ENCODE data around the gene MDC1. TPM values are rescaled to one million over a fixed set of nuclear protein-coding genes. Genes with fewer than 3 reads are reported as not detected.

MDC1 gene
- total and polyA plus RNA-seq, 12 donors, result 11.2 to 21.7 (median 19.4) TPM

GRCh38 chr6:30712441-30712945, 4.6 kb downstream of the MDC1 start:
- ATAC-seq (no peak), DNase-seq (no peak)
- no peak for TF ChIP-seq CTCF (IDR thresholded peaks at IDR 0.05)
- H3K27me3 ChIP-seq, result no peaks in the 10 kb centered on the region
- H3K4me1 ChIP-seq, result peaks cover 0 to 11% (median 9%) of the 10 kb centered on the region in 9 donors
- intact Hi-C loops (cut with DNase I), result no loop called here
- H3K9me3 ChIP-seq, result no peaks in the 10 kb centered on the region
- 60 to 75% methylated on average over 7 of the region's 7 CpGs for WGBS, 2 donors
- no peak overlapping the region for H3K4me3 ChIP-seq
- peaks cover 0 to 80% (median 54%) of the 10 kb centered on the region in 9 donors for H3K36me3 ChIP-seq
- H3K27ac ChIP-seq, result no peak overlapping the region

GRCh38 chr6:30711758-30712380, 5.2 kb downstream of the MDC1 start:
- WGBS, 2 donors, result 92 to 96% methylated on average over 1 of the region's 1 CpG
- intact Hi-C loops (cut with DNase I), result no loop called here

GRCh38 chr6:30709101-30709868, 7.8 kb downstream of the MDC1 start:
- Histone ChIP-seq H3K27me3 (no peaks in the 10 kb centered on the region), H3K9me3 (no peaks in the 10 kb centered on the region), H3K4me3 (no peak overlapping the region), H3K36me3 (peaks cover 0 to 99% (median 51%) of the 10 kb centered on the region in 9 donors), H3K4me1 (peaks cover 0 to 7% (median 0%) of the 10 kb centered on the region in 9 donors), H3K27ac (no peak overlapping the region)
- intact Hi-C loops (cut with DNase I), result no loop called here
- TF ChIP-seq CTCF (IDR thresholded peaks at IDR 0.05), result no peak
- ATAC-seq (no peak), DNase-seq (no peak)
- WGBS, 2 donors, result 98 to 100% methylated on average over 2 of the region's 2 CpGs

More at GRCh38 chr6:30711758-30712380, 5.2 kb downstream of the MDC1 start:
- peaks cover 0 to 11% (median 8%) of the 10 kb centered on the region in 9 donors for H3K4me1 ChIP-seq
- H3K9me3 ChIP-seq, result no peaks in the 10 kb centered on the region
- no peak overlapping the region for H3K4me3 ChIP-seq
- no peaks in the 10 kb centered on the region for H3K27me3 ChIP-seq
- no peak for TF ChIP-seq CTCF (IDR thresholded peaks at IDR 0.05)
- no peak for DNase-seq
- H3K27ac ChIP-seq, result no peak overlapping the region
- ATAC-seq, result no peak
- peaks cover 0 to 86% (median 56%) of the 10 kb centered on the region in 9 donors for H3K36me3 ChIP-seq

- Histone ChIP-seq H3K36me3 (peaks cover 0 to 99% (median 45%) of the 10 kb centered on the region in 9 donors), H3K4me1 (peaks cover 0 to 7% (median 0%) of the 10 kb centered on the region in 9 donors), H3K27me3 (no peaks in the 10 kb centered on the region), H3K27ac (no peak overlapping the region), H3K9me3 (no peaks in the 10 kb centered on the region), H3K4me3 (no peak overlapping the region)
- WGBS, 2 donors, result 84 to 87% methylated on average over 6 of the region's 6 CpGs
- ATAC-seq, result no peak
- no peak for TF ChIP-seq CTCF (IDR thresholded peaks at IDR 0.05)
- no peak for DNase-seq
- intact Hi-C loops (cut with DNase I), result no loop called here
Observed at GRCh38 chr6:30707281-30707850, 9.7 kb downstream of the MDC1 start.

Measured in heart right ventricle (tissue), 16 donors.